ENCODE results near the gene HIC1.

Gene HIC1

DNA sequence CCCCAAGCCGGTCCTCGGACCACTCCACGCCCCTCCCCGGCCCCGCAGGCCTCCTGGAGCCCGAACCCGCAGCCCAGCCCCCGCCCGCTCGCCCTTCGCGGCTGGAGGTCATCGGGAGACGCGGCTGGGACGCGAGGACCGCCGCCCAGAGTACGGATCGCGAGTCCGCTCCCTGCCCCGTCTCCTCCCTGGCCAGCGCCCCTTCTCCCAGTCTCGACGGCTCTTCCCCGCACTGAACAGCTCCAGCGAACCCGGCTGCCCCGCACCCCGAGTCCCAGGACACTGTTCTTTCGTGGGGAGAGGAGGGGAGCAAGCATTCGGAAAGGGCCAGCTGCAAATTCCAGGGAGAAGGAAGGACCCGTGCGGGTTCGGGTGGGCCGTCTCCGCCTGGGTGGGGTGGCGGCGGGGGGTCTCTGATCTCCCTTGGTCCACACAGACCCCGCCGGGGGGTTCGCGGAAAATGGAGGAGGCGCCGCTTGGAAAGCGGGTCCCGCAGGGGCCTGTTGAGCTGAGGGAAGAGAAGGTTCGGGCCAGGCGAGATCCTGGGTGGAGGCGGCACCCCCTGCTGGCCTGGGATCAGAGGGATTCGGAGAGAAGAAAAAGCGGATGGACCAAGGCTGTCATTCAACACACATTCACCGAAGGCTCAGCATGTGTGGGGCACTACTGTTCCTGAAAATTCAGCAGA lies 29.1 kb upstream of the HIC1 start:
- no peak for DNase-seq

DNA sequence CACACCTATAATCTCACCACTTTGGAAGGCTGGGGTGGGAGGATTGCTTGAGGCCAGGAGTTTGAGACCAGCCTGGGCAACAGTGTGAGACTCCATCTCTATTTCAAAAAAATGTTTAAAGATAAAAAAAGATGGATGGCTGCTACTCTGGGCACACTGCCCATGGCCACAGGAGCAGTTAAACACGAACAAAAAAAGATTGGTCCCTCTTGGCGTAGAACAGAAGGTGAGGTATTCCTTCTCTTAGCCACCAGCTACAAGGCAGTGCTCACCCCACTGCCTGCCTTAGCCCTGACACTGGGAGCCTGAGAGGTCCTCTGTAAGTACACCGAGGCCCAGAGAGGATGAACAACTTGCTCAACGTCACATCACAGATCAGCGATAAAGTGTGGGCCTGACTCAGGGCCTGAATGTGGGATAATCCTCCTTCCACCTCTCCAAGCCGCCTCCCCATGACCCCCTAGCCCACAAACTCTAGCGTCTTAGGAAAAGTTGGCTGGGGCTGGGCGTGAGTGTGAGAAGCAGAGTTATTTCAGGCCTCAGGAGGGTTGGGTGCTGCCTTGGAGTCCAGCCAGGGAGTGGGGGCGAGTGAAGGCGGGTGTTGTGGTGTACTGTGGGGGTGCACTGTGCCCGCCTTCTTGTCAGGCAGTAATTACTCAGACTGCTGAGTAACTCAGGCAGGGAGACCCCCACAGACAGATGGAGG lies 27.2 kb upstream of the HIC1 start:
- DNase-seq = no peak

DNA sequence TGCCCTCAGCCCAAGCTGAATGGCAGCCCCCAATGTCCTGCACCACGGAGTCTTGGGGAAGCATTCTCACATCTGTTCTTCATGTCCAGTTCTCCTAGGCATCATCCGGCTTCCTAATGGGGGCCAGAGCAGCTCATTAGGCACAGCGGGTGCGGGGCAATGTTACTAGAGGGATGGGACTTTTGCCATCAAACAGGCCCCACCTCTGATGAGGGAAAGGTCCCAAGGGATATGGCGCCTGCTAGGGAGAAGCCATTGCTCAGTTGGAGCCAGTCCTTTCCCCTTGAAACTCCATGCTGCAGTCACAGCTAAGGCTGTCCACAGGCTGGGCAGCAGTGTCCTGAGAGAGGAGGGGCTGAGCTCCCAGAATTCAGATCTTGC lies 26.7 kb upstream of the HIC1 start:
- no peak for DNase-seq

DNA sequence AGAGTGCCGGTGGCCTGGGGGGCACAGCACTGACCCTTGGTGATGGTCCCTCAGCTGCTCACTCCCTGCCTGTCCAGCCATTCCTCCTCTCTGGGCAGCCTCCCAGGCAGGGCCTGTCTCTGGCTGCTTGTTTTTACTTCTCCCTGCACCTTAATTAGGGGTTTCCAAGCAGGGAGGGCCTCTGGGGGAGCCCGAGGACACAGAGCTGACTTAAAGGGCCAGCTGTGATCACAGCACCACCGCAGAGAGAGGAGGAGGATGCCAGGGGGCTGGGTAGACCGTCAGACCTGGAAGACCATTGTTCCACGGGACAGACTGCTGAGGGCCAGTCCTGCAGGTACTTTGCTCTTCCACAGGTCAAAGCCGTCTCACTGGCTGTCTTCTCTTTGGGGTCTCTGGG lies 26.2 kb upstream of the HIC1 start:
- DNase-seq = no peak

DNA sequence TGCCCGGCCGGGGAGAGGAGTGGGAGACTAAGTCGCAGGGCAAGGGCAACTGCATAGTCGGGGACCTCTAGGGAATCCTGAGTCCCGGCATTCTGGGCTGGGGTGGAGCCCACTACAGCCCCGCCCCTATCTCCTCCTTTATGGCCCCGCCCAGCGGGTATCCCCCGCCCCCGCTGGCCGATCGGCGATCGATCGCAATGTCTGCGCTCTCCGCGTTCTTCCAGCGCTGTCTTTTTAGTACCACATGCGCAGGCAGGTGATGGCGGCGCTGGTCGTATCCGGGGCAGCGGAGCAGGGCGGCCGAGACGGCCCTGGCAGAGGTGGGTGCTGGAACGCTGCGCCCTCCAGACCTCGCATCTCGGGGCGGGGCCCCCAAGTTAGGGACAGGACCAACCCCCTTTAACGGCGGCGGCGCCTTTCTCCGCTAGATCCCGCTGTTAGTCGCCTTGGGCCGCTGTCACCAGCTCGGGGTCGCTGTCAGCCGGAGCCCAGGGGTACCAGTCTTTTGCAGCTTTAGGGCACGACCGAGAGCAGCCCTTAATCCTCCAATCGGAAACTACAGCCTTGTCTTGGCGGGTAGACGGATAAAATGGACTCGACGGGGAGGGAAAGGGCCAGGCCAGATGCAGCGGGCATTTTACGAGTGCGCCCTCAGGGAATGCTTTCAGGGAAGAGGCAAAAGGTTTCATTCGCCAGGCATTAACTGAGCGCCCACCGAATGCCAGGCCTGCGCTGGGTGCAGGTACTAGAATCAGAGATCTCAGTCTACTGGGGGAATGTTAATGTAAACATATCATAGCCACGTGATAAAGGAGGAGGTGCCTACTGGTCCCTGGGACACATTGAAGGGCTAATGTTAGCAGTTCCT lies 24.8 kb upstream of the HIC1 start, which contains the start of gene DPH1:
TSS of gene DPH1 (plus strand) at position 243 of the 868 bp plus-strand sequence. CDS start at position 260, 17 bp downstream.
- peak; percentile 89 for DNase-seq

DNA sequence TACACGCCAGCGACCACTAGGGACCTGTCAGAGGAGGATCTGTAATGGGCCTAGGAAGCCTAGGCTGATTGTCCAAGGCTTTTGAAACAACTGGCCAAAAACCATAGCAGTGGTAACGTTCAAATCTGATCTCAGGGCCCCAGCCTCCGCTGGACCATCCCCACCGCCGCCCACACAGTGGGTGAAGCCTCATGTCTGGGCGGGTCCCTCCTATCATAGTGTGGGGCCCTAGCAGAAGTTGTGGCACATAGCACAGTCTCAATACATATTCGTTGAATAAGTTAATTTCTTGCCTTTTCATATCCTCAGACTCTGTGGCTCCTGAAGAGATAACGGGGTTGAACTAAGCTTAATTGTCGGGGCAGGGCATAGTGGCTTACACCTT lies 24.1 kb upstream of the HIC1 start:
- DNase-seq = no peak

DNA sequence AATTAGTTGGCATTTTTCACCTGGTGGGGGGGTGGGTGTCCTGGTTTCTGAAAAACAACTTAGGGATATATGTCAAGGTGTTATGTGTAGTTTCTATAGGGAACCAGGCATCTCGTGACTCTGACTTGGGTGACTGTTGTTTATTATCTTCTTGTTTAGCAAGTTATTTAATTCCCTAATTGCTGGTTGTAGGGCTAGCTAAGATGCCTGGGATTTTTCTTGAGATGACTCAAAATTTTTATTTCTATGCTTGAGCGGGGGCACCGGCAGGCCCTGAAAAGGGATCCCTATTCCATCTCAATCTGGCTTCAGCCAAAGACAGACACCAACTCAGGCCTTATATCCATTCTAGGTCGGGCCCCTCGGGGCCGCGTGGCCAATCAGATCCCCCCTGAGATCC lies 21.8 kb upstream of the HIC1 start:
- DNase-seq = no peak

DNA sequence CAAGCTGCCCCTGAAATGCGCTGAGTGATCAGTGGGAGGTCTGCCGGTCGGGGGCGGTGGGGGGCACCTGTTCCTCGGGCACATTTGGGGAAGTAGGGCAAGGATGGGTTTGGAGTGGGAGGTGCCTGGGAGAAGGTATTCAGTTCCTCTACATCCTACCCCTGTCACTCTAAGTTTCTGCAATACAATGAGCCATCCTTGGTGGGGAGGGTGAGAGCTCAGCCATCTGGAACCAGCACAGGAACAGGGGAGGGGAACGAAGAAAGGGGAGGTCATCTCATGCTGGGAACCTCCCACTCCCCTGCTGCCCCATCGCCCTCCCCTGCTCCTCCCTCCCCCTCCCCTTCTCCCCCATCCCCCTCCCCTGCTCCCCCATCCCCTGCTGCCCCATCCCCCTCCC lies 20.7 kb upstream of the HIC1 start:
- DNase-seq = no peak

DNA sequence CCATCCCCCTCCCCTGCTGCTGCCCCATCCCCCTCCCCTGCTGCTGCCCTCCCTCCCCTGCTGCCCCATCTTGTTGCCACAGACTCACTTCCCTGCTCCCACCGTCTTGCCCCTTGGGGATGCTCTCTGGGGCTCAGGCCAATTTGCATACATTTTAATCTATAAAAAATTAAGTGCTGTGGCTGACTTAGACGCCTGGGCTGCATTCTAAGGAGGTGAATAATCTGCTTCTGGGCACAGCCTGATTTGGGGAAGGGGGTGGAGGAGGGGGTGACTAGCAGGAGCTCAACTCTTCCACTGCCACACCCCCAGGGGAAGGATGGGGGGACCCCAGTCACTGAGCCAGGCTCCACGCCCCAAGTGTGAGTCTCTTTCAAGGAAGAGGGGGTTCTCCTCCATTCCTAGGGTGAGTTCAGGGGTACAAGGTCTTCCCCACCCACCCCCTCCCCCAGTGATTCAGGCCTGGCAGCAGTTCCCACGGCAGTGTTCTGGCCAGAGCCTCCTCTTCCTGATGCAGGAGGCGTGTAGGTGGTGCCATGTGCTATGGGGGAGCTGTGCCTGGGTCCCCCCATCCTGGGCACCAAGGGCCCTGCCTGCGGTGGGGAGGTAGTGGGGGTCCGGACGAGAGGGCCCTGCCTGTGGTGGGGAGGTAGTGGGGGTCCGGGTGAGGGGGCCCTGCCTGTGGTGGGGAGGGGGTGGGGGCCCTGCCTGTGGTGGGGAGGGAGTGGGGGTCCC lies 19.9 kb upstream of the HIC1 start:
- no peak for DNase-seq

DNA sequence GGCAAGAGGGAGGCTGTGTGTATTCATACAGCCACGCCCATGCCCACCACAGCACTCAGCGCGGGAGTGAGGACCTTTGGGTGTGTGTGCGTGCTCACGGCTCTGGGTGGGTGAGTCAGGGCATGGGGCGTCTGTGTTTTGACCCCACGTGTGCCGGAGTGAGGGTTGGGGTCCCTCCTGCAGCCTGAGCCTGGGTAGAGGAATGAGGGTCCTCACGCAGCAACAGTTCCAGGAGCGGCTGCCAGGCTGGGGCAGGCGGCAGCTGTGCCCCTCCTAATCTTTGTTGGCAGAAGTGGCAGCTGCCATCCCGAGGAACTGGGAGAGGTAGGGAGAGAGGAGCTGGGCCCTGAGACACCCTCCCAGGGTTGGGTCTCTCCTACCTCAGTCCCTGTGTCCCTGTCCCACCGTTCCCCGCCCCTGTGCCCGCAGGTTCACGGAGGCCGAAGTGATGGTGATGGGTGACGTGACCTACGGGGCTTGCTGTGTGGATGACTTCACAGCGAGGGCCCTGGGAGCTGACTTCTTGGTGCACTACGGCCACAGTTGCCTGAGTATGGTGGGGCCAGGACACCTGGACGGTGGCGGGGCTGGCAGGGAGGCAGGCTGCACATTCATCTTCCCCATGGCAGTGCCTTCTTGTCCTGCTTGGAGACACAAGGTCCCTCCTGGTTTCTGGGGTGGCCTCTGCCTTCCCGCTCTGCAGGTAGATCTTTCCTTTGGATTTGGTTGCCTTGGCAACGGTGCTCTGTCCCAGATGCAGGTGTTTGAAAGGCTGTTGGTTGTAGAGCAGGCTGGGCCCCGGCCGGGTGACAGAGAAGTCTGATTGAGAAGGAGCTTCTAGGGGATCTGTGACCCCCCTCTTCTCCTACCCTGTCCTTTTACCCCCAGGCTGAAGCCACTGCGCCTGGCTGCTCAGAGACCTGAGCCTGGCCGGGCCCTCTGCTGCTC lies 19.1 kb upstream of the HIC1 start:
- DNase-seq = no peak

DNA sequence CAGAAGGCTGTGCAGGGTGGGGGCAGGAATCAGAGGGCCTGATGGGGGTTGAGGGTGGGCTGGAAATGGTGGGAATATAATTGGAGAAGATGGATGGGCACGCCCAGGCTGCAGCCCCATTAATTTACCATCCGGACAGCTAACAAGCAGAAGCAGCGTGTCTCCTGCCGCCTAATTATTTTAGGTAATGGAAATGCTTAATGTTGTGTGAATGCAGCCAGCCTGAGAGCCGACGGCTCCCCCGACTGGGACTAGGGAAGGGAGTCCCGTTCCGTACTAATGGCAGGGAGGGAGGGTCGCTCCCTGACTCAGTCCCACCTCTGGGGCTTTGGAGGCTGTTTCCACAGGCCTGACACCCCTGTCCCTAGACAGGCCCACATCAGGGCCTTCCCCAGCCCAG lies 17.7 kb upstream of the HIC1 start:
- no peak for DNase-seq

DNA sequence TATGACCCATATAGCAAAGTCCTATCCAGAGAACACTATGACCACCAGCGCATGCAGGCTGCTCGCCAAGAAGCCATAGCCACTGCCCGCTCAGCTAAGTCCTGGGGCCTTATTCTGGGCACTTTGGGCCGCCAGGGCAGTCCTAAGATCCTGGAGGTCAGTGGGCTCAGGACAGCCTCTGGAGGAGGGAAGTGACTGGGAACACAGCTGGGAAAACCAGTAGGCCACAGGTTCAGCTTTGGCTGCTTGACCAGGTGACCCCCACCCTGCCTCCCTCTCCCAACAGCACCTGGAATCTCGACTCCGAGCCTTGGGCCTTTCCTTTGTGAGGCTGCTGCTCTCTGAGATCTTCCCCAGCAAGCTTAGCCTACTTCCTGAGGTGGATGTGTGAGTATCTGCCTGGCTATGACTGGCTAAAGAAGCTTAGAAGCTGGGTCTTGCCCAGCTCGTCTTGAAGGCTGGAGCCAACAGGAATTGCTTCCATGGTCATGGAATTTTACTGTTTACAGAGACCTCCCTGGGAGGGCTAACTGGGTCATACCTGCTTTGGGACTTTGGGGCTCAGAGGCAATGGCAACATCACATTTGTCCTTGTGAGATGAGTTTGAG lies 14.6 kb upstream of the HIC1 start:
- no peak for DNase-seq

DNA sequence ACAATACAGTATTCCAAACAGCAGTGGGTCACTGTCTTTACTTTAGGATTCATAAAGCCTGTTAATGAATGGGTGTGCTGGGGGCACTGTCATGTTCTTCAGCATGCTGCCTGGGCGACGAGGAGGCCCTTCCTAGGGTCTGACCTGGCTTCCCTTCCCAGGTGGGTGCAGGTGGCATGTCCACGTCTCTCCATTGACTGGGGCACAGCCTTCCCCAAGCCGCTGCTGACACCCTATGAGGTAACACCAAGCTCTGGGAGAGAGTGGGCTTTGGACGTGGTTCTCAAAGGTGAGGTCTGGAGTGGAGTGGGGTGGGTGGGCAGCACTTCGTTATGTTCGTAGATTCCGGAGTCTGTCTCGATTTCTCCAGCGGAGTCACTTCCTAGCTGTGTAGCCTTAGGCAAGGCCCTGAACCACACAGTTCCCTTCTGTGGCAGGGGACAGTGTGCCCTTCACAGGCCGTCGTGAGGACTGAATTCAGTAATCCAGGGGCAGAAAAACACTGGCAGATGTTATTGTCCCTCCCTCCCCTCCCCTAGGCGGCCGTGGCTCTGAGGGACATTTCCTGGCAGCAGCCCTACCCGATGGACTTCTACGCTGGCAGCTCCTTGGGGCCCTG lies 13.9 kb upstream of the HIC1 start:
- DNase-seq = no peak

DNA sequence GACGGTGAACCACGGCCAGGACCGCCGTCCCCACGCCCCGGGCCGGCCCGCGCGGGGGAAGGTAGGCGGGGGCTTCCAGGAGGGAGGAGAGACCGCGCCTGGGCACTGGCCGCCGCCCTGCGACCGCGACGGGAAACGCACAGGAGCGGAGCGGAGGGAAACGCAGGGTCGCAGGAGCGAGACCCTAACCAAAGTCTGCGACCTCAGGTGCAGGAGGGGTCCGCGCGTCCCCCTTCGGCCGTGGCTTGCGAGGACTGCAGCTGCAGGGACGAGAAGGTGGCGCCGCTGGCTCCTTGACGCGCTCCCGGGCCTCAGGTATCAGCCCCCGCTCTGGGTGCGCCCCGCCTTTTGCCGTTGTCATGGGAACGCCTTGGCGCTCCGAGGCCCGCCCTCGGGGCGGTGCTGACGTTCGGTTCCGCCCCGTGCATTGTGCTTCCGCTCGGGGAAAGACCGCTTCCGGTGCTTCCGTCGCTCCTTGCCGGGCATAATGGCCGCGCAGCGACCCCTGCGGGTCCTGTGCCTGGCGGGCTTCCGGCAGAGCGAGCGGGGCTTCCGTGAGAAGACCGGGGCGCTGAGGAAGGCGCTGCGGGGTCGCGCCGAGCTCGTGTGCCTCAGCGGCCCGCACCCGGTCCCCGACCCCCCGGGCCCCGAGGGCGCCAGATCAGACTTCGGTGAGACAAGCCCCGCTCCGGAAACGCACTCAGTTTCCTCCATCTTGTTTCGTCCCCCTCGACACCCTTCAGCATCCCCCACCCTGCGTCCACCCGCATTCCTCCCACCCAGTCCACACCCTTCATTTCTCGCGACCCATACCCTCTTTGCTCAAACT lies 13.1 kb upstream of the HIC1 start, which contains the start of gene OVCA2:
TSS of gene OVCA2 (plus strand) at position 462 of the 829 bp plus-strand sequence. CDS start at position 488, 26 bp downstream.
- DNase-seq = peak; percentile 98

DNA sequence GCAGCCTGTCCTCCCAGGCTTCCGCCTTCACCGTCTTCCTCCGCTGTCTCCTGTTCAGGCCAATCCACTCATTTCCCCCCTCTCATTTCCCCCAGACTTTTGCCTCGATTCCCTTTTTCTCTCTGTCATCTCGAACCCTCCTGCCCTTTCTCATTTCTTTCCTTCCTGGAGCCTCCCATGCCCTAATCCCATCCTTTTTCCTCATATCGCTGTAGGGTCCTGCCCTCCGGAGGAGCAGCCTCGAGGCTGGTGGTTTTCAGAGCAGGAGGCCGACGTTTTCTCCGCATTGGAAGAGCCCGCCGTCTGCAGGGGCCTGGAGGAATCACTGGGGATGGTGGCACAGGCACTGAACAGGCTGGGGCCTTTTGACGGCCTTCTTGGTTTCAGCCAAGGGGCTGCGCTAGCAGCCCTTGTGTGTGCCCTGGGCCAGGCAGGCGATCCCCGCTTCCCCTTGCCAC lies 12.5 kb upstream of the HIC1 start:
- DNase-seq = no peak

DNA sequence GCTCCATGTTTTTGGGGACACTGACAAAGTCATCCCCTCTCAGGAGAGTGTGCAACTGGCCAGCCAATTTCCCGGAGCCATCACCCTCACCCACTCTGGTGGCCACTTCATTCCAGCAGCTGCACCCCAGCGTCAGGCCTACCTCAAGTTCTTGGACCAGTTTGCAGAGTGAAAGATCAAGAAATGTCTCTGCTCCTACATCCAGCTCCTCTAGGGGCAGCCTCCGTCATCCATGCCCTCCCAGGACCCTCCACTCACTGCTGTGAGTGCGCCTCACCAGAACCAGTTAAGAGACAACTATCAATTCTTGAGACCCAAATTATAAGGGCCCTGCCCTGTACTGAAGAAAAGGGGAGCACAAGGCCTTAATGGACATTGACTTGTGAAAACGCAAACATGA lies 12.0 kb upstream of the HIC1 start:
- DNase-seq = no peak

DNA sequence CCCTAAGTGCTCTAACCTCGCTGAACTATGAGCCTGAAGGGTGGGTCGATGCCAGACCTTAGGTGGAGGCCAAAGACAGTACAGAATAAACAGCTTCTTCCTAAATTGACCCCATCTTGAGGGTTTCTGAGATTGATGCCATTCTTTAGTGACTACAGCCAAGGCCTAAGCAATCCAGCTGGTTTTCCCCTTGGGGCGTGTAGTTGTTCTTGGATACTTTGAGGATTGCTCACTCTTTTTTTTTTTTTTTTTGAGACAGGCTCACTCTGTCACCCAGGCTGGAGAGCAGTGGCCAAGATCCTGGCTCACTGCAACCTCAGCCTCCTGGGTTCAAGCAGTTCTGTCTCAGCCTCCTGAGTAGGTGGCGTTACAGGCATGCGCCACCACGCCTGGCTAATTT lies 11.1 kb upstream of the HIC1 start:
- no peak for DNase-seq

DNA sequence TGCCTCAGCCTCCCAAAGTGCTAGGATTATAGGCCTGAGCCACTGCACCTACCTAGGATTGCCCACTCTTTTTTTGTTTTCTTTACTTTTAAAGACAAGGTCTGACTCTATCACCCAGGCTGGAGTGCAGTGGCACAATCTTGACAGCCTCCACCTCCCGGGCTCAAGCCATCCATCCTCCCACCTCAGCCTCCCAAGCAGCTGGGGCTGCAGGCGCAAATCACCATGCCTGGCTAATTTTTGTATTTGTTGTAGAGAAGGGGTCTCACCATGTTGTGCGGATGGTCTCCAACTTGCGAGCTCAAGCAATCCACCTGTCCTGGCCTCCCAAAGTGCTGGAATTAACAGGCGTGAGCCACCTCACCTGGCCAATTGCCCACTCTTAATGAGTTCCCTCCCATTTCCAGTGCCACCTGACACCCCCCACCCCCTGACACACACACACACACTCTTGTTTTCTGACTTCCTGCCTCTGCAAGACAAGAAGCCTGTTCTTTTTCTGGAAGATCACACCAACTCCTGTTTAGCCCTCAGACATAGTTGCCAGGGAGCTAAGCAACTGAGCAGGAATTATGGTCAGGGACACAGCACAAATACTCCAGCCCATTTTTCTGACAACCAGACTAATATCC lies 10.5 kb upstream of the HIC1 start:
- no peak for DNase-seq

DNA sequence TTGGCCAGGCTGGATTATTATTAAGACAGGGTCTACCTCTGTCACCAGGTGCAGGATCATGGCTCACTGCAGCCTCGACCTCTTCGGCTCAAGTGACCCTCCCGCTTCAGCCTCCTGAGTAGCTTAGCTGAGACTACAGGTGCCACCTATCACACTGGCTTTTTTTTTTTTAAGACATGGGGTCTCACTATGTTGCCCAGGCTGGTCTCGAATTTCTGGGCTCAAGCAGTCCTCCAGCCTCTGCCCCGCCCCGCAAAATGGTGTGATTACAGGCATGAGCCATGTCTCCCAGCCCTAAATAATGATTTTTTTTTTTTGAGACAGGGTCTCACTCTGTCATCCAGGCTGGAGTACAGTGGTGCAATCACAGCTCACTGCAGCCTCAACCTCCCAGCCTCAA lies 7.3 kb upstream of the HIC1 start:
- no peak for DNase-seq

All from CD4-positive, alpha-beta T cell treated with Interleukin-12 subunit alpha and Interleukin-12 subunit beta, for 1 hour (primary cell).